H1 (cell line): ENCODE measurements around the gene SMG9. TPM values are rescaled to one million over a fixed set of nuclear protein-coding genes. Genes with fewer than 3 reads are reported as not detected.

Source experiments
- ATF2 ChIP-seq: IDR thresholded peaks from 2 replicates; pipeline ENCODE4 v1.6.1; 2012; ENCODE audit warnings: low read length, inconsistent platforms
- ATF3 ChIP-seq: IDR thresholded peaks from 2 replicates; pipeline ENCODE4 v1.6.1; 2011; ENCODE audit warnings: low read depth, mild to moderate bottlenecking, low read length; ENCODE audit not compliant: insufficient read depth
- MAFK ChIP-seq: IDR thresholded peaks from 2 replicates; pipeline ENCODE4 v1.6.1; 2012; ENCODE audit warnings: low read depth, mild to moderate bottlenecking, improper control_type of control experiment, low read length
- TAF1 ChIP-seq: IDR thresholded peaks from 2 replicates; pipeline ENCODE4 v1.6.1; 2011; ENCODE audit warnings: mild to moderate bottlenecking, low read depth, low read length
- polyA plus RNA-seq, 7 experiments: library from polyadenylated mRNA; depleted of rRNA in 3 of 7; stranded (reverse) in 5 of 7; unstranded in 2 of 7; fragments of >200 nt in 5 of 7; fragments of 200-250 nt in 2 of 7; gene quantifications; 1 replicate in 5 of 7; 2 replicates in 1 of 7; 4 replicates in 1 of 7; pipeline versions ENCODE4 v1.2.1 to v1.2.3, GENCODE V29; 2011 to 2013; ENCODE audit warnings: missing spikeins in 2 of 7, mixed read lengths in 2 of 7
- total RNA-seq: library from RNA; stranded (reverse); fragmentation: NEBNext Ultra II Directional; extraction: Animal tissue kit (Norgen Biotek cat#: 25700); gene quantifications from 2 replicates; pipeline ENCODE4 v1.2.1, GENCODE V29; 2021
- TF ChIP-seq, protein P1 (sequence below): fragments of 300-600 bp; sonication (generic); IDR thresholded peaks from 2 replicates; pipeline ENCODE4 v1.7.1; 2012; ENCODE audit warnings: low read length, moderate library complexity, mild to moderate bottlenecking, inconsistent platforms; ENCODE audit not compliant: insufficient replicate concordance
- TF ChIP-seq, protein P2 (sequence below): IDR thresholded peaks from 2 replicates; pipeline ENCODE4 v1.6.1; 2011; ENCODE audit warnings: low read length, improper control_type of control experiment

Gene SMG9
- total and polyA plus RNA-seq, 2 of the 8 experiments (the other 6 are each of a cell fraction or from before 2014, with no cell fraction given) = 20.4 to 28.7 TPM

DNA sequence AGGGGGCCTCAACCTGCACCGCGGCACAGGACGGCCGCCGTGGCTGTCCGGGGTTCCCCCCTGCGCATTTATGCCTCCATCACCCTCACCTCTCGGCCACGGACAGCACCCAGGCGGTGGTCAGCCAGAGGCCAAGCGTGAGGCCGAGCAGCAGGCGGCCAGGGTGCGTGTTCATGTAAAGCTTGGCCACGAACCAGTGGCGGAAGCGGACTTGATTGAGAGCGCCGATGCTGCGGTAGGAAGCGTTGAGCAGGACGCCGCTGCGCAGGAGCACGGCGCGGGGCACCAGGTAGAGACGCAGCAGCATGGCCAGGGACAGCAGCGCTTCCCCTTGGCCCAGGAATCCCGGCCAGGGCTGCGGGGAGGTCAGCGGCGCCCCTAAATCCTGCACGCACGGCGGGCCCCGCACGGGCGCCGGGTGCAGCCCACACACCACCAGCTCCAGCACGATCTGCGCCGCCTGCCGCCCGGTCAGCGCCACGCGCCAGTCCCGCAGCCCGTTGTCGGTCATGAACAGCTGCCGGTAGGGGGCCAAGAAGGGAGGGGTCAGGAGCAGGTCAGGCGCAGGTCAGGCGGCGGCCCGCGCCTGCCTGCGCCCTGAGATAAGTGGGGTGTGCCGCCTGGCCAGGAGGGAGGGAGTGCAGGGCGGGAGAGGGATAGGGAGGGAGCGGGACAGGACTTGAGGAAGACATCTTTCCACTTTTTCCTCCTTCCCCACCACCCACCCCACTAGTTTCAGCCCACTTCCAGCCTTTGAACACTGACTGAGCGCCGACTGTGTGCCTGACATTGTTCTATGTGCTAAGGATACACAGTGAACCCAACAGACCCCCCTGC, 19.6 kb upstream of the SMG9 start (continued):
- TF ChIP-seq, protein P1, sequence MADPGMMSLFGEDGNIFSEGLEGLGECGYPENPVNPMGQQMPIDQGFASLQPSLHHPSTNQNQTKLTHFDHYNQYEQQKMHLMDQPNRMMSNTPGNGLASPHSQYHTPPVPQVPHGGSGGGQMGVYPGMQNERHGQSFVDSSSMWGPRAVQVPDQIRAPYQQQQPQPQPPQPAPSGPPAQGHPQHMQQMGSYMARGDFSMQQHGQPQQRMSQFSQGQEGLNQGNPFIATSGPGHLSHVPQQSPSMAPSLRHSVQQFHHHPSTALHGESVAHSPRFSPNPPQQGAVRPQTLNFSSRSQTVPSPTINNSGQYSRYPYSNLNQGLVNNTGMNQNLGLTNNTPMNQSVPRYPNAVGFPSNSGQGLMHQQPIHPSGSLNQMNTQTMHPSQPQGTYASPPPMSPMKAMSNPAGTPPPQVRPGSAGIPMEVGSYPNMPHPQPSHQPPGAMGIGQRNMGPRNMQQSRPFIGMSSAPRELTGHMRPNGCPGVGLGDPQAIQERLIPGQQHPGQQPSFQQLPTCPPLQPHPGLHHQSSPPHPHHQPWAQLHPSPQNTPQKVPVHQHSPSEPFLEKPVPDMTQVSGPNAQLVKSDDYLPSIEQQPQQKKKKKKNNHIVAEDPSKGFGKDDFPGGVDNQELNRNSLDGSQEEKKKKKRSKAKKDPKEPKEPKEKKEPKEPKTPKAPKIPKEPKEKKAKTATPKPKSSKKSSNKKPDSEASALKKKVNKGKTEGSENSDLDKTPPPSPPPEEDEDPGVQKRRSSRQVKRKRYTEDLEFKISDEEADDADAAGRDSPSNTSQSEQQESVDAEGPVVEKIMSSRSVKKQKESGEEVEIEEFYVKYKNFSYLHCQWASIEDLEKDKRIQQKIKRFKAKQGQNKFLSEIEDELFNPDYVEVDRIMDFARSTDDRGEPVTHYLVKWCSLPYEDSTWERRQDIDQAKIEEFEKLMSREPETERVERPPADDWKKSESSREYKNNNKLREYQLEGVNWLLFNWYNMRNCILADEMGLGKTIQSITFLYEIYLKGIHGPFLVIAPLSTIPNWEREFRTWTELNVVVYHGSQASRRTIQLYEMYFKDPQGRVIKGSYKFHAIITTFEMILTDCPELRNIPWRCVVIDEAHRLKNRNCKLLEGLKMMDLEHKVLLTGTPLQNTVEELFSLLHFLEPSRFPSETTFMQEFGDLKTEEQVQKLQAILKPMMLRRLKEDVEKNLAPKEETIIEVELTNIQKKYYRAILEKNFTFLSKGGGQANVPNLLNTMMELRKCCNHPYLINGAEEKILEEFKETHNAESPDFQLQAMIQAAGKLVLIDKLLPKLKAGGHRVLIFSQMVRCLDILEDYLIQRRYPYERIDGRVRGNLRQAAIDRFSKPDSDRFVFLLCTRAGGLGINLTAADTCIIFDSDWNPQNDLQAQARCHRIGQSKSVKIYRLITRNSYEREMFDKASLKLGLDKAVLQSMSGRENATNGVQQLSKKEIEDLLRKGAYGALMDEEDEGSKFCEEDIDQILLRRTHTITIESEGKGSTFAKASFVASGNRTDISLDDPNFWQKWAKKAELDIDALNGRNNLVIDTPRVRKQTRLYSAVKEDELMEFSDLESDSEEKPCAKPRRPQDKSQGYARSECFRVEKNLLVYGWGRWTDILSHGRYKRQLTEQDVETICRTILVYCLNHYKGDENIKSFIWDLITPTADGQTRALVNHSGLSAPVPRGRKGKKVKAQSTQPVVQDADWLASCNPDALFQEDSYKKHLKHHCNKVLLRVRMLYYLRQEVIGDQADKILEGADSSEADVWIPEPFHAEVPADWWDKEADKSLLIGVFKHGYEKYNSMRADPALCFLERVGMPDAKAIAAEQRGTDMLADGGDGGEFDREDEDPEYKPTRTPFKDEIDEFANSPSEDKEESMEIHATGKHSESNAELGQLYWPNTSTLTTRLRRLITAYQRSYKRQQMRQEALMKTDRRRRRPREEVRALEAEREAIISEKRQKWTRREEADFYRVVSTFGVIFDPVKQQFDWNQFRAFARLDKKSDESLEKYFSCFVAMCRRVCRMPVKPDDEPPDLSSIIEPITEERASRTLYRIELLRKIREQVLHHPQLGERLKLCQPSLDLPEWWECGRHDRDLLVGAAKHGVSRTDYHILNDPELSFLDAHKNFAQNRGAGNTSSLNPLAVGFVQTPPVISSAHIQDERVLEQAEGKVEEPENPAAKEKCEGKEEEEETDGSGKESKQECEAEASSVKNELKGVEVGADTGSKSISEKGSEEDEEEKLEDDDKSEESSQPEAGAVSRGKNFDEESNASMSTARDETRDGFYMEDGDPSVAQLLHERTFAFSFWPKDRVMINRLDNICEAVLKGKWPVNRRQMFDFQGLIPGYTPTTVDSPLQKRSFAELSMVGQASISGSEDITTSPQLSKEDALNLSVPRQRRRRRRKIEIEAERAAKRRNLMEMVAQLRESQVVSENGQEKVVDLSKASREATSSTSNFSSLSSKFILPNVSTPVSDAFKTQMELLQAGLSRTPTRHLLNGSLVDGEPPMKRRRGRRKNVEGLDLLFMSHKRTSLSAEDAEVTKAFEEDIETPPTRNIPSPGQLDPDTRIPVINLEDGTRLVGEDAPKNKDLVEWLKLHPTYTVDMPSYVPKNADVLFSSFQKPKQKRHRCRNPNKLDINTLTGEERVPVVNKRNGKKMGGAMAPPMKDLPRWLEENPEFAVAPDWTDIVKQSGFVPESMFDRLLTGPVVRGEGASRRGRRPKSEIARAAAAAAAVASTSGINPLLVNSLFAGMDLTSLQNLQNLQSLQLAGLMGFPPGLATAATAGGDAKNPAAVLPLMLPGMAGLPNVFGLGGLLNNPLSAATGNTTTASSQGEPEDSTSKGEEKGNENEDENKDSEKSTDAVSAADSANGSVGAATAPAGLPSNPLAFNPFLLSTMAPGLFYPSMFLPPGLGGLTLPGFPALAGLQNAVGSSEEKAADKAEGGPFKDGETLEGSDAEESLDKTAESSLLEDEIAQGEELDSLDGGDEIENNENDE = no peak
- no peak for TF ChIP-seq ATF3
- TF ChIP-seq, protein P2, sequence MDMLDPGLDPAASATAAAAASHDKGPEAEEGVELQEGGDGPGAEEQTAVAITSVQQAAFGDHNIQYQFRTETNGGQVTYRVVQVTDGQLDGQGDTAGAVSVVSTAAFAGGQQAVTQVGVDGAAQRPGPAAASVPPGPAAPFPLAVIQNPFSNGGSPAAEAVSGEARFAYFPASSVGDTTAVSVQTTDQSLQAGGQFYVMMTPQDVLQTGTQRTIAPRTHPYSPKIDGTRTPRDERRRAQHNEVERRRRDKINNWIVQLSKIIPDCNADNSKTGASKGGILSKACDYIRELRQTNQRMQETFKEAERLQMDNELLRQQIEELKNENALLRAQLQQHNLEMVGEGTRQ = no peak
- TF ChIP-seq TAF1 = 0 out of 2 replicates have a peak, but pooled peaks have one; percentile 16
- no peak for TF ChIP-seq ATF2
- no peak for TF ChIP-seq MAFK
